Measurements from ENCODE around the gene MGAM2. TPM values are rescaled to one million over a fixed set of nuclear protein-coding genes. Genes with fewer than 3 reads are reported as not detected.
A peak's percentile ranks its signal among the peaks of the same experiment; 100 is the strongest.

Gene MGAM2
- total and polyA plus RNA-seq, 2 of the 13 experiments (the other 11 are each of a cell fraction or from before 2014, with no cell fraction given): 0.29 TPM; not detected in 1

- TF ChIP-seq, protein P1, sequence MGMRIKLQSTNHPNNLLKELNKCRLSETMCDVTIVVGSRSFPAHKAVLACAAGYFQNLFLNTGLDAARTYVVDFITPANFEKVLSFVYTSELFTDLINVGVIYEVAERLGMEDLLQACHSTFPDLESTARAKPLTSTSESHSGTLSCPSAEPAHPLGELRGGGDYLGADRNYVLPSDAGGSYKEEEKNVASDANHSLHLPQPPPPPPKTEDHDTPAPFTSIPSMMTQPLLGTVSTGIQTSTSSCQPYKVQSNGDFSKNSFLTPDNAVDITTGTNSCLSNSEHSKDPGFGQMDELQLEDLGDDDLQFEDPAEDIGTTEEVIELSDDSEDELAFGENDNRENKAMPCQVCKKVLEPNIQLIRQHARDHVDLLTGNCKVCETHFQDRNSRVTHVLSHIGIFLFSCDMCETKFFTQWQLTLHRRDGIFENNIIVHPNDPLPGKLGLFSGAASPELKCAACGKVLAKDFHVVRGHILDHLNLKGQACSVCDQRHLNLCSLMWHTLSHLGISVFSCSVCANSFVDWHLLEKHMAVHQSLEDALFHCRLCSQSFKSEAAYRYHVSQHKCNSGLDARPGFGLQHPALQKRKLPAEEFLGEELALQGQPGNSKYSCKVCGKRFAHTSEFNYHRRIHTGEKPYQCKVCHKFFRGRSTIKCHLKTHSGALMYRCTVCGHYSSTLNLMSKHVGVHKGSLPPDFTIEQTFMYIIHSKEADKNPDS (CRISPR knock-in tag; IDR thresholded peaks at IDR 0.05): no peak
- TF ChIP-seq ZSCAN29 (CRISPR knock-in tag; conservative IDR thresholded peaks at IDR 0.05) (no peak), YY1 (IDR thresholded peaks at IDR 0.05; ENCODE audit: insufficient read depth, insufficient replicate concordance, low read depth, low read length) (no peak), SP1 (IDR thresholded peaks at IDR 0.05) (no peak), SP1 (CRISPR knock-in tag; IDR thresholded peaks at IDR 0.05) (no peak), JARID2 (CRISPR knock-in tag; IDR thresholded peaks at IDR 0.05; ENCODE audit: insufficient replicate concordance) (no peak), ETV5 (CRISPR knock-in tag; IDR thresholded peaks at IDR 0.05; ENCODE audit: borderline replicate concordance) (peak; percentile 49; the same call in 1 of the 2 replicates), ZNF644 (CRISPR knock-in tag; IDR thresholded peaks at IDR 0.05; ENCODE audit: low read depth) (peak; percentile 58; the same call in 1 of the 2 replicates), ZBTB3 (CRISPR knock-in tag; IDR thresholded peaks at IDR 0.05; ENCODE audit: borderline replicate concordance, low read depth) (no peak), THAP9 (CRISPR knock-in tag; IDR thresholded peaks at IDR 0.05; ENCODE audit: borderline replicate concordance) (no peak), SYNCRIP (IDR thresholded peaks at IDR 0.05; ENCODE audit: insufficient read depth, low read depth, low read length) (no peak), ZBTB25 (CRISPR knock-in tag; IDR thresholded peaks at IDR 0.05) (no peak), ARID4A (CRISPR knock-in tag; IDR thresholded peaks at IDR 0.05; ENCODE audit: borderline replicate concordance) (no peak), NRL (CRISPR knock-in tag; IDR thresholded peaks at IDR 0.05; ENCODE audit: borderline replicate concordance) (no peak), HNF4A (CRISPR knock-in tag; IDR thresholded peaks at IDR 0.05) (peak; percentile 86), NFIB (CRISPR knock-in tag; IDR thresholded peaks at IDR 0.05; ENCODE audit: borderline replicate concordance) (no peak), SALL1 (CRISPR knock-in tag; IDR thresholded peaks at IDR 0.05) (peak; percentile 74), KDM4B (CRISPR knock-in tag; IDR thresholded peaks at IDR 0.05) (no peak)
Observed at GRCh38 chr7:142104550-142105527, 6.7 kb upstream of the MGAM2 start (continued).
